ENCODE data around the gene HINT1.
A peak's percentile ranks its signal among the peaks of the same experiment; 100 is the strongest.

The HINT1 gene

GRCh38 chr5:131109540-131110255 lies 55.4 kb downstream of the HINT1 start:
- DNase-seq (ENCODE audit: low read depth in 2 of 2), result peak in 1 of 2 donors; percentile 19

Measured in activated CD4-positive, alpha-beta T cell treated with anti-CD3 and anti-CD28 coated beads for 24 hours (primary cell).